B cell (primary cell): ENCODE results near the gene SCYL3. TPM values are rescaled to one million over a fixed set of nuclear protein-coding genes. Genes with fewer than 3 reads are reported as not detected.

Experiments used
- ATAC-seq: fragments of 200-7000 bp; cut with Tn5 transposase; one replicate; pipeline ENCODE4 v1.10.0; 2021; ENCODE audit warnings: low read depth, mild to moderate bottlenecking, moderate number of reproducible peaks, moderate library complexity
- CTCF ChIA-PET: fragments of 350-600 bp; sonication (Branson Sonifier 250); formaldehyde crosslinking; loops from one replicate; lab custom pipeline; 2021; ENCODE audit warnings: antibody characterized with exemption, inconsistent platforms; lab: Charles Lee
- POLR2A ChIA-PET: fragments of 350-600 bp; sonication (Branson Sonifier 250); formaldehyde crosslinking; loops from one replicate; lab custom pipeline; 2021; ENCODE audit warnings: antibody characterized with exemption; lab: Charles Lee
- DNase-seq: peaks from one replicate; pipeline ENCODE4 v3.0.0; 2013
- H2AFZ ChIP-seq: 2 replicates; pipeline ENCODE4 v1.6.1; 2012; ENCODE audit warnings: mild to moderate bottlenecking, low read depth, low read length; ENCODE audit not compliant: insufficient read depth, poor library complexity, severe bottlenecking
- H3K27ac ChIP-seq, 2 donors: 1 replicate in 1 of 2; 2 replicates in 1 of 2; pipeline ENCODE4 v1.5.1; 2012 to 2013; ENCODE audit warnings: low read length in 2 of 2, mild to moderate bottlenecking in 2 of 2, moderate library complexity in 1 of 2
- H3K27me3 ChIP-seq, 4 experiments: fragments of 200-600 bp in 1 of 4; sonication (generic) in 1 of 4; replicated peaks in 1 of 4; 1 replicate in 2 of 4; 2 replicates in 2 of 4; pipeline versions ENCODE4 v1.6.1 to v1.7.0; 2013 to 2016; ENCODE audit warnings: low read length in 3 of 4, mild to moderate bottlenecking in 2 of 4, mixed read lengths in 1 of 4, moderate library complexity in 1 of 4; ENCODE audit not compliant: insufficient read depth in 4 of 4, control insufficient read depth in 3 of 4; ENCODE audit errors: control extremely low read depth in 1 of 4
- H3K36me3 ChIP-seq, 2 experiments: replicated peaks in 1 of 2; 1 replicate in 1 of 2; 2 replicates in 1 of 2; pipeline versions ENCODE4 v1.6.1 to v1.7.1; 2013; ENCODE audit warnings: low read length in 1 of 2; ENCODE audit not compliant: insufficient read depth in 2 of 2, control insufficient read depth in 1 of 2; ENCODE audit errors: control extremely low read depth in 1 of 2, extremely low read depth in 1 of 2
- H3K4me1 ChIP-seq, 2 donors: fragments of 200-600 bp in 1 of 2; sonication (generic) in 1 of 2; 1 replicate in 1 of 2; 2 replicates in 1 of 2; pipeline versions ENCODE4 v1.5.1 to v1.6.1; 2013 to 2017; ENCODE audit warnings: low read length in 2 of 2; ENCODE audit not compliant: control insufficient read depth in 2 of 2, insufficient read depth in 2 of 2
- H3K4me2 ChIP-seq: replicated peaks from 2 replicates; pipeline ENCODE3; 2012; ENCODE audit warnings: mild to moderate bottlenecking, low read depth, low read length; ENCODE audit not compliant: poor library complexity, severe bottlenecking
- H3K4me3 ChIP-seq, 5 experiments: fragments of 200-600 bp in 1 of 5; sonication (generic) in 1 of 5; 1 replicate in 3 of 5; 2 replicates in 2 of 5; pipeline versions ENCODE4 v1.5.1 to v1.7.0; 2011 to 2016; ENCODE audit warnings: low read length in 4 of 5, mild to moderate bottlenecking in 4 of 5, low read depth in 2 of 5, control low read depth in 1 of 5, moderate library complexity in 1 of 5; ENCODE audit not compliant: insufficient read depth in 1 of 5; ENCODE audit errors: control extremely low read depth in 1 of 5, extremely low read depth in 1 of 5
- H3K79me2 ChIP-seq: fragments of 200-600 bp; sonication (generic); one replicate; pipeline ENCODE4 v1.6.0; 2016; ENCODE audit warnings: low read length; ENCODE audit not compliant: control insufficient read depth, insufficient read depth
- H3K9ac ChIP-seq: fragments of 200-600 bp; sonication (generic); 2 replicates; pipeline ENCODE4 v1.6.1; 2017; ENCODE audit warnings: mild to moderate bottlenecking, low read length, moderate library complexity
- H3K9me3 ChIP-seq, 3 donors: one replicate each; pipeline versions ENCODE4 v1.6.1 to v1.7.1; 2013; ENCODE audit warnings: low read length in 2 of 3; ENCODE audit not compliant: control insufficient read depth in 2 of 3, insufficient read depth in 1 of 3; ENCODE audit errors: control extremely low read depth in 1 of 3
- H4K20me1 ChIP-seq: 2 replicates; pipeline ENCODE4 v1.6.0; 2012; ENCODE audit warnings: mild to moderate bottlenecking, low read length; ENCODE audit not compliant: insufficient read depth, control insufficient read depth, poor library complexity, severe bottlenecking
- H3K27ac Mint-ChIP-seq: one replicate; pipeline ENCODE4 v1.8.0; 2021; ENCODE audit warnings: mixed read lengths
- H3K27me3 Mint-ChIP-seq: one replicate; pipeline ENCODE4 v1.8.0; 2021; ENCODE audit warnings: mixed read lengths
- H3K4me1 Mint-ChIP-seq: one replicate; pipeline ENCODE4 v1.8.0; 2021; ENCODE audit warnings: mixed read lengths
- H3K4me3 Mint-ChIP-seq: one replicate; pipeline ENCODE4 v1.8.0; 2021; ENCODE audit warnings: mixed read lengths
- H3K9me3 Mint-ChIP-seq: one replicate; pipeline ENCODE4 v1.8.0; 2022; ENCODE audit warnings: mixed read lengths; ENCODE audit not compliant: insufficient read depth
- CTCF ChIP-seq: fragments of 200-600 bp; IDR thresholded peaks from one replicate; pipeline ENCODE4 v1.8.0; 2022; ENCODE audit warnings: antibody characterized with exemption, mild to moderate bottlenecking
- EZH2 ChIP-seq: IDR thresholded peaks from 2 replicates; pipeline ENCODE4 v1.6.1; 2012; ENCODE audit warnings: borderline replicate concordance, low read depth, mild to moderate bottlenecking, moderate library complexity, low read length; ENCODE audit not compliant: insufficient read depth, poor library complexity, severe bottlenecking
- WGBS: methylation state at CpG from one replicate; pipeline ENCODE4 v1.1.5; 2013; ENCODE audit warnings: missing lambda C conversion rate; ENCODE audit not compliant: insufficient coverage; 5-methylcytosine and 5-hydroxymethylcytosine counted together
- intact Hi-C: fragments of 100-400 bp; cut with micrococcal nuclease; formaldehyde crosslinking; loops from one replicate; pipeline ENCODE4 v1.10.0; 2022
- polyA plus RNA-seq: library from polyadenylated mRNA; depleted of rRNA; stranded (reverse); fragments of >200 nt; gene quantifications from 2 replicates; pipeline ENCODE4 v1.2.3, GENCODE V29; 2012
- total RNA-seq, 2 donors: library from RNA; stranded (reverse); fragments of 120-200 nt in 1 of 2; gene quantifications; 1 replicate in 1 of 2; 2 replicates in 1 of 2; pipeline versions ENCODE4 v1.2.3 to v1.2.4, GENCODE V29; 2013 to 2022

Gene SCYL3
- total and polyA plus RNA-seq, 2 donors (not counting 1 experiment from before 2014, with no cell fraction given), result 14.2 to 18.4 TPM

- POLR2A ChIA-PET, result no interaction called here
- H3K4me1 Mint-ChIP-seq, result no peaks in the 10 kb centered on the region
- no peaks in the 10 kb centered on the region for H3K9me3 Mint-ChIP-seq
- CTCF ChIA-PET, result interaction anchor here (0.6 to 1.2 kb wide), 3 partner anchors 13 to 374 kb away, joined by 3 to 4 read pairs (median 3); no protein-coding TSS in a partner anchor
- H3K27me3 Mint-ChIP-seq, result no peaks in the 10 kb centered on the region
- H3K9ac ChIP-seq, result no peak overlapping the region
- no CpG with 5 or more reads among the region's 2 CpGs for WGBS
- H3K4me3 Mint-ChIP-seq, result no peak overlapping the region
- H3K79me2 ChIP-seq, result no peaks in the 10 kb centered on the region
- no peaks in the 10 kb centered on the region for H3K27me3 ChIP-seq
- TF ChIP-seq CTCF (no peak), EZH2 (no peak)
- H3K27ac Mint-ChIP-seq, result no peak overlapping the region
- ATAC-seq (no peak), DNase-seq (no peak)
- no peaks in the 10 kb centered on the region for H3K4me1 ChIP-seq
- no peak overlapping the region for H3K27ac ChIP-seq
- no peaks in the 10 kb centered on the region for H3K9me3 ChIP-seq
- no peak overlapping the region for H2AFZ ChIP-seq
- H3K4me3 ChIP-seq, result no peak overlapping the region
- intact Hi-C loops, result no loop called here
- no peaks in the 10 kb centered on the region for H4K20me1 ChIP-seq
- no peaks in the 10 kb centered on the region for H3K36me3 ChIP-seq
- no peak overlapping the region for H3K4me2 ChIP-seq
Measured at GRCh38 chr1:169941982-169942830, 48.5 kb upstream of the SCYL3 start.

- no peak for ATAC-seq
- H3K9me3 ChIP-seq, result no peaks in the 10 kb centered on the region
- intact Hi-C loops, result loop anchor here (5.0 kb wide), 1 partner anchor 1378 kb away; the partner anchor contains the start of gene FMO4
- H3K4me3 Mint-ChIP-seq, result no peak overlapping the region
- WGBS, result 72% methylated on average over 2 of the region's 7 CpGs
- H3K36me3 ChIP-seq, result no peaks in the 10 kb centered on the region
- no peaks in the 10 kb centered on the region for H3K4me1 ChIP-seq
- H3K9ac ChIP-seq, result no peak overlapping the region
- ChIA-PET POLR2A (no interaction called here), CTCF (no interaction called here)
- no peak overlapping the region for H3K4me3 ChIP-seq
- no peak overlapping the region for H3K27ac Mint-ChIP-seq
- no peak for DNase-seq
- no peaks in the 10 kb centered on the region for H3K27me3 ChIP-seq
- H3K9me3 Mint-ChIP-seq, result no peaks in the 10 kb centered on the region
- no peaks in the 10 kb centered on the region for H3K79me2 ChIP-seq
- H3K27ac ChIP-seq, result no peak overlapping the region
- no peaks in the 10 kb centered on the region for H3K4me1 Mint-ChIP-seq
- H3K27me3 Mint-ChIP-seq, result no peaks in the 10 kb centered on the region
- no peak overlapping the region for H2AFZ ChIP-seq
- no peak overlapping the region for H3K4me2 ChIP-seq
- TF ChIP-seq EZH2 (no peak), CTCF (no peak)
- no peaks in the 10 kb centered on the region for H4K20me1 ChIP-seq
Measured at GRCh38 chr1:169933984-169934725, 40.5 kb upstream of the SCYL3 start.
